Cardiac fibroblast (primary cell): Measurements from ENCODE around the gene SLC33A1.

Experiments used
- DNase-seq, 2 donors: peaks; one replicate each; pipeline versions ENCODE4 v3.0.0 to v3.0.0-alpha.2; 2010; ENCODE audit warnings: low read depth in 2 of 2
- H3K4me3 ChIP-seq, 2 donors: replicated peaks in 1 of 2; 1 replicate in 1 of 2; 2 replicates in 1 of 2; pipeline ENCODE4 v1.5.1; 2011; ENCODE audit warnings: low read depth in 2 of 2, low read length in 2 of 2, mild to moderate bottlenecking in 2 of 2, moderate library complexity in 1 of 2
- CTCF ChIP-seq: IDR thresholded peaks from one replicate; pipeline ENCODE4 v1.5.1; 2011; ENCODE audit warnings: low read depth, mild to moderate bottlenecking, low read length, inconsistent platforms

SLC33A1 gene

DNA sequence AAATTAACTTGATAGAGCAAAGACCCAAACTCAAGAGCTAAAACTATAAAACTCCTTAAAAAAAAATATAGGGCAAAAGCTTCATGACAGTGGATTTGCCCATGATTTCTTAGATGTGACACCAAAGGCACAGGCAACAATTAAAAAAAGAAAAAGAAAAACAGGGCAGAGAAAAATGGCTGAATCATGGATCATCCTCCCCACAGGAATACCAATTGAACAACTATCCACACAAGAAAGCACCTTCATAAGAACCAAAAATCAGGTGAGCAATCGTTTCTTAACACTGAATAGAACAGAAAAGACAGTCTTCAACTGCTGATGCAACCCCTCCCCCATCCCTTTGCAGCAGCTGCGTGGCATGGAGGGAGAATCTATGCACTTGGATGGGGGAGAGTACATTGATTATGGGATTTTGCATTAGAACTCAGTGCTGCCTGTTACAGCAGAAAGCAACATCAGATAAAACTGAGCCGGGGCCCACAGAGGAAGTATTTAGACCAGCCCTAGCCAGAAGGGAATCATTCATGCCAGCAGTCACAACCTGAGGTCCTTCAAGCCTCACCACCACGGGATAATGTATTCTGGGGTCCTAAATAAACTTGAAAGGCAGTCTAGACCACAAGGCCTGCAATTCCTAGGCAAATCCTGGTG, 63.8 kb downstream of the SLC33A1 start:
- no peak for DNase-seq
- TF ChIP-seq CTCF = no peak
- no peak overlapping the region for H3K4me3 ChIP-seq

GRCh38 chr3:155785662-155786295, 68.4 kb downstream of the SLC33A1 start:
- H3K4me3 ChIP-seq = no peak overlapping the region
- TF ChIP-seq CTCF = no peak
- DNase-seq = no peak

DNA sequence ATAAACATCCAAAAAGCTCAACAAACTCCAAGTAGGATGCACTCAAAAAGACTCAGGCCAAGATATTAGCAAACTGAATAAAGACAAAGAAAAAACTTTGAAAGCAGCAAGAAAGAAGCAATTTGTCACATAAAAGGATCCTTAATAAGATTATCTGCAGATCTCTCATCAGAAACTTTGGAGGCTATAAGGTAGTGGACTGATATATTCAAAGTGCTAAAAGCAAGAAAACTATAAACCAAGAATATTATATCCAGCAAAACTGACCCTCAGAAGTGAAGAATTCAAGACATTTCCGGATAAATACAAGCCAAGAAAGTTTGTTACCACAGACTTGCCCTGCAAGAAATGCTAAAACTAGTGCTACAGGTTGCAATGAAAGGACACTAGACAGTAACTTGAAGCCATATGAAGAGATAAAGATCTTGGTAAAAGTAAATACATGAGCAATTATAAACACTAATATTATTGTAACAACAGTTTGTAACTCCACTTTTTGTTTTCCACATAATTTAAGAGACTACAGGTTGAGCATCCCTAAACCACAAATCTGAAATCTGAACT, 71.8 kb downstream of the SLC33A1 start:
- TF ChIP-seq CTCF = no peak
- no peak overlapping the region for H3K4me3 ChIP-seq
- no peak for DNase-seq

GRCh38 chr3:155780291-155780690, 73.9 kb downstream of the SLC33A1 start:
- no peak for TF ChIP-seq CTCF
- no peak overlapping the region for H3K4me3 ChIP-seq
- DNase-seq = no peak

DNA sequence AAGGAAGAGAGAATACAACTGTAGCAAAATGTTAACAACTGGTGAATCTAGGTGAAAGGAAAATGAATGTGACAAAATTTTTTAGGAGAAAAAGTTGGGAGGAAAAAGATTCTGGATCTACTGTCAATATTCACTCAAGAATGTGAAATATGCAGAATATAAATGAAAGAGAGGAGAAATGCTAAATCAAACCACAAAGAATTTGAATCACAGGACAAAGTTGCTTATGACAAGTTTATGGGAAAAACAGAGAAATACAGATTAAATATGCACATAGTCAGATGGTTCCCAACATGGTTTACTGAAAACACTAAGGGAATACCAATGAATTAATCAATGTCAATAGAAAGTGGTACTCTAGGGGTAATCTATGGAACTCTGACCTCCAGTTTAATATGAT, 75.8 kb downstream of the SLC33A1 start:
- H3K4me3 ChIP-seq = no peak overlapping the region
- peak; percentile 10 to 17 for DNase-seq
- no peak for TF ChIP-seq CTCF

DNA sequence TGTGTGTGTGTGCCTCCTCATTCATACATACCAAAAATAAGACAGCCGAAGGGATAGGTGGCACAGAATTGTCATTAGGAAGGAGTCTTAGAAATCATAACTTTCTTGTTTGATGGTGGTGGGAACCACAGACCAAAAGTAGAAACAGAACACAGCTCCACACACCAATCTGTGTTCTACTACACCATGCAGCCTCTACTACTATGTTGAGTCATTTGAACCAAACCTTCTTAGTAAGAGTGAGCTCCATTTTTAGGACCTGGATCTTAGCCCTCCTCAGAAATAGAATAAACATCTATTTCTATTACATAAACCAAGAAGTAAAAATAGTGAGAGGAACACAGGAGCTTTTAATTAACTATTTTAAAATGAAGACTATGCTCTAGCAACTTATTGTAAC, 81.4 kb downstream of the SLC33A1 start:
- no peak for DNase-seq
- no peak overlapping the region for H3K4me3 ChIP-seq
- no peak for TF ChIP-seq CTCF
